Nephron progenitor cell (in vitro differentiated cells): Measurements from ENCODE around the gene CPEB2.

Experiments
- DNase-seq: peaks from one replicate; pipeline ENCODE4 v3.0.0; 2021
- H3K27ac Mint-ChIP-seq: 2 replicates; pipeline ENCODE4 v1.8.0; 2021; ENCODE audit warnings: mild to moderate bottlenecking, moderate library complexity, mixed read lengths
- H3K27me3 Mint-ChIP-seq: 2 replicates; pipeline ENCODE4 v1.8.0; 2021; ENCODE audit warnings: mild to moderate bottlenecking, low read depth, mixed read lengths; ENCODE audit not compliant: poor library complexity
- H3K36me3 Mint-ChIP-seq: 2 replicates; pipeline ENCODE4 v1.8.0; 2021; ENCODE audit warnings: low read depth, mixed read lengths
- H3K4me1 Mint-ChIP-seq: 2 replicates; pipeline ENCODE4 v1.8.0; 2021; ENCODE audit warnings: mixed read lengths
- H3K4me3 Mint-ChIP-seq: 2 replicates; pipeline ENCODE4 v1.8.0; 2021; ENCODE audit warnings: mild to moderate bottlenecking, moderate library complexity, mixed read lengths
- H3K9me3 Mint-ChIP-seq: 2 replicates; pipeline ENCODE4 v1.8.0; 2021; ENCODE audit warnings: mild to moderate bottlenecking, moderate library complexity, mixed read lengths
- TF ChIP-seq, protein P1 (sequence below): fragments of 200-600 bp; sonication (generic); IDR thresholded peaks from 2 replicates; pipeline ENCODE4 v1.5.0; 2021; ENCODE audit warnings: antibody characterized with exemption

The CPEB2 gene

DNA sequence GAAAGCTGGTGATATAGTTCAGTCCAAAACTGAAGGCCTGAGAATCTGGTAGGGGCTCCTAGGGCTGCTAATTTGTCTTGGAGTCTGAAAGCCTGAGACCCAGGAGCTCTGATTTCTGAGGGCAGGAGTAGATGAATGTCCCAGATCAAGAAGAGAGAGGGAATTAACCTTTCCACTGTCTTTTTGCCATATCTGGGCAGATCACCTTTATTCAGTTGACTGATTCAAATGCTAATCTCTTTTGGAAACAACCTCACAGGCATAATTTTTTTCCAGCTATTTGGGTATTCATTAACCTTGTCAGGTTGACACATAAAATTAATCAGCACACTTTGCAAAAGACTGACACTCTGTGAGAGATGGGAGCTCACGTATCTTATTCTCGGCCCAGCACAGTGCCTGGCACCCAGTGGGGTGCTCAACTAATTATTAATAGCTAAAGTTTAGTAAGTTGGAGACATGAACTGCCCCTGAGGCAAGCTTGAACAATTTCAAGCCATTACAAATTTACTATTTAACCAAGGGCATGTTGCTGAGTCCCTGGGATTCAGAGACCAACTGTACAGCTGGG lies 114.3 kb downstream of the CPEB2 start:
- no peak overlapping the region for H3K4me3 Mint-ChIP-seq
- peaks cover 16% of the 10 kb centered on the region for H3K9me3 Mint-ChIP-seq
- no peak for DNase-seq

DNA sequence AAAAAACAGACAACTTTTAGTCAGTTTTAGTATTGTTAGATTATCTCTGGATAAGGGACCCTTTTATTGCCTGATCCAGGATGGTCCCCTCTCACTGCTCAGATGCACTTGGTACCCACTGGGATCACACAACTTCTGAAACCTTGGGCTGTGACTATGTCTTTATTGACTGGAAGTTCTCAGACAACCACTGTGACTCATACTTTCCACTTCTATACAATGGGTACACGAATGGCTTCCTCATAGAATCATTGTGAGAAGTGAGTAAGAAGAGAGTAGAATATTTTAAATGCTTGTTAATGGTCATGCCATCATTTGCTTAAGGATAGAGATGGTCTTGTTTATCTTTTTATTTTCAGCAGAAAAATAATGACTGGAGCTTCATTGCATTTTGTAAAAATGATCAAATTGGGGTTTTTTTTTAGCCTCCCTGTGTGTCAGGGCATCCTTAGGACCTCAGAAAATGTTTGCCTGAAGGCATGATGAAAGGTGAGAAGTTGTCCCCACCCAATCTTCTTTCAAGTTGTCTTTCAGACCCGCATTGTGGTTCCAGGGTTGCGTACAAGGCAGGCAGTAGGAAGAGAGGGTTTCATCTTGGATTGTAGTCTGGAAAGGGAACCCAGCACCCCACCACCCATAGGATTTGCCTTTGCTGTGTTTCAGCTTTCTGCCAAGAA lies 115.1 kb downstream of the CPEB2 start:
- Mint-ChIP-seq H3K4me1 (no peaks in the 10 kb centered on the region), H3K4me3 (no peak overlapping the region), H3K36me3 (no peaks in the 10 kb centered on the region), H3K27me3 (peaks cover 3% of the 10 kb centered on the region), H3K9me3 (peaks cover 18% of the 10 kb centered on the region), H3K27ac (no peak overlapping the region)
- TF ChIP-seq, protein P1, sequence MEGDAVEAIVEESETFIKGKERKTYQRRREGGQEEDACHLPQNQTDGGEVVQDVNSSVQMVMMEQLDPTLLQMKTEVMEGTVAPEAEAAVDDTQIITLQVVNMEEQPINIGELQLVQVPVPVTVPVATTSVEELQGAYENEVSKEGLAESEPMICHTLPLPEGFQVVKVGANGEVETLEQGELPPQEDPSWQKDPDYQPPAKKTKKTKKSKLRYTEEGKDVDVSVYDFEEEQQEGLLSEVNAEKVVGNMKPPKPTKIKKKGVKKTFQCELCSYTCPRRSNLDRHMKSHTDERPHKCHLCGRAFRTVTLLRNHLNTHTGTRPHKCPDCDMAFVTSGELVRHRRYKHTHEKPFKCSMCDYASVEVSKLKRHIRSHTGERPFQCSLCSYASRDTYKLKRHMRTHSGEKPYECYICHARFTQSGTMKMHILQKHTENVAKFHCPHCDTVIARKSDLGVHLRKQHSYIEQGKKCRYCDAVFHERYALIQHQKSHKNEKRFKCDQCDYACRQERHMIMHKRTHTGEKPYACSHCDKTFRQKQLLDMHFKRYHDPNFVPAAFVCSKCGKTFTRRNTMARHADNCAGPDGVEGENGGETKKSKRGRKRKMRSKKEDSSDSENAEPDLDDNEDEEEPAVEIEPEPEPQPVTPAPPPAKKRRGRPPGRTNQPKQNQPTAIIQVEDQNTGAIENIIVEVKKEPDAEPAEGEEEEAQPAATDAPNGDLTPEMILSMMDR = no peak
- no peak for DNase-seq

More for the DNA sequence above, 114.3 kb downstream of the CPEB2 start:
- TF ChIP-seq, protein P1 = no peak
- peaks cover 3% of the 10 kb centered on the region for H3K27me3 Mint-ChIP-seq
- no peaks in the 10 kb centered on the region for H3K36me3 Mint-ChIP-seq
- no peaks in the 10 kb centered on the region for H3K4me1 Mint-ChIP-seq
- no peak overlapping the region for H3K27ac Mint-ChIP-seq

DNA sequence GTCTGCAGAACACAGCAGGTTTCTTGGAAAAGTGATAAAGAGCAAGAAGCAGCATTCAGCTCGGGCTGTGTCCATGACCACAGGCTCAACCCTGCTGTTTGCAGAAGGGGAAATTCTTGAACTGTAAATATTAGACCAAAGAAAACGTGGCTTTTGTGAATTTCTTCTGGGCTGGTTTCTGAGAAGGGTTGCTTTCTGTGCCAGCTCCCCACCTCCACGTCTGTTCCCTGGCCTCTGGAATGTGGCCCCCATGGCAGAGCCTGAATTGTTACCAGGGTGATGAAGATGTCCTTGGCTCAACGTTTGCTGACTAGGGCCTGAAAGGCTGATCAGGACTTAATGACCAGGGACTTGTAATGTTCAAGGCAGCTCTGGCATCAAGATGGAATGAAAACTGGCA lies 116.0 kb downstream of the CPEB2 start:
- DNase-seq = no peak
- Mint-ChIP-seq H3K27ac (no peak overlapping the region), H3K27me3 (peaks cover 3% of the 10 kb centered on the region), H3K36me3 (no peaks in the 10 kb centered on the region), H3K9me3 (peaks cover 18% of the 10 kb centered on the region), H3K4me1 (no peaks in the 10 kb centered on the region), H3K4me3 (no peak overlapping the region)
- TF ChIP-seq, protein P1 = no peak
